NCI-H146 (cell line): ENCODE measurements around the gene PGLYRP2.
"Not testable (repeated sequence)": the region's sequence is repeated elsewhere in the genome, so short reads cannot be mapped to it uniquely, and the experiment has no call there.

Experiments used
- DNase-seq: peaks from one replicate; lab custom pipeline; 2025; lab: John Stamatoyannopoulos, UW

Gene PGLYRP2

GRCh38 chr19:15487038-15487437, 7.7 kb upstream of the PGLYRP2 start:
- no peak for DNase-seq

GRCh38 chr19:15485768-15486167, 6.5 kb upstream of the PGLYRP2 start:
- DNase-seq, result not testable (repeated sequence)

GRCh38 chr19:15480996-15481395, 1.7 kb upstream of the PGLYRP2 start:
- not testable (repeated sequence) for DNase-seq

GRCh38 chr19:15476325-15476724, 3.0 kb downstream of the PGLYRP2 start:
- no peak for DNase-seq

GRCh38 chr19:15475611-15476010, 3.7 kb downstream of the PGLYRP2 start:
- DNase-seq, result no peak

- DNase-seq, result no peak
Measured at GRCh38 chr19:15475169-15475568, 4.1 kb downstream of the PGLYRP2 start.

- not testable (repeated sequence) for DNase-seq
Measured at GRCh38 chr19:15473821-15474220, 5.5 kb downstream of the PGLYRP2 start.

GRCh38 chr19:15471639-15472101, 7.6 kb downstream of the PGLYRP2 start:
- no peak for DNase-seq

- DNase-seq, result no peak
Measured at GRCh38 chr19:15469513-15470297, 9.6 kb downstream of the PGLYRP2 start.

- no peak for DNase-seq
Measured at GRCh38 chr19:15468675-15469512, 10.4 kb downstream of the PGLYRP2 start.

- no peak for DNase-seq
Measured at GRCh38 chr19:15467734-15468214, 11.5 kb downstream of the PGLYRP2 start.

- DNase-seq, result no peak
Measured at GRCh38 chr19:15466851-15467733, 12.2 kb downstream of the PGLYRP2 start.

- no peak for DNase-seq
Measured at GRCh38 chr19:15464394-15465385, 14.6 kb downstream of the PGLYRP2 start, which contains the start of gene RASAL3. RASAL3 (minus strand) TSS chr19:15464544; CDS start chr19:15464358, 186 bp downstream.

GRCh38 chr19:15463861-15464371, 15.4 kb downstream of the PGLYRP2 start:
- DNase-seq, result no peak

- no peak for DNase-seq
Measured at GRCh38 chr19:15461694-15462093, 17.6 kb downstream of the PGLYRP2 start.

GRCh38 chr19:15457701-15458484, 21.4 kb downstream of the PGLYRP2 start:
- no peak for DNase-seq

- DNase-seq, result peak; percentile 88
Measured at GRCh38 chr19:15456871-15457700, 22.2 kb downstream of the PGLYRP2 start.

- DNase-seq, result no peak
Measured at GRCh38 chr19:15456441-15456840, 22.9 kb downstream of the PGLYRP2 start.
